NCI-H2029 treated with DMSO at 0.1 percent for 48 hours (cell line): ENCODE results near the gene FER.
A peak's percentile ranks its signal among the peaks of the same experiment; 100 is the strongest.
"Not testable (repeated sequence)": the region's sequence is repeated elsewhere in the genome, so short reads cannot be mapped to it uniquely, and the experiment has no call there.

Experiments
- DNase-seq: peaks from one replicate; lab custom pipeline; 2025; lab: John Stamatoyannopoulos, UW

FER gene

DNA sequence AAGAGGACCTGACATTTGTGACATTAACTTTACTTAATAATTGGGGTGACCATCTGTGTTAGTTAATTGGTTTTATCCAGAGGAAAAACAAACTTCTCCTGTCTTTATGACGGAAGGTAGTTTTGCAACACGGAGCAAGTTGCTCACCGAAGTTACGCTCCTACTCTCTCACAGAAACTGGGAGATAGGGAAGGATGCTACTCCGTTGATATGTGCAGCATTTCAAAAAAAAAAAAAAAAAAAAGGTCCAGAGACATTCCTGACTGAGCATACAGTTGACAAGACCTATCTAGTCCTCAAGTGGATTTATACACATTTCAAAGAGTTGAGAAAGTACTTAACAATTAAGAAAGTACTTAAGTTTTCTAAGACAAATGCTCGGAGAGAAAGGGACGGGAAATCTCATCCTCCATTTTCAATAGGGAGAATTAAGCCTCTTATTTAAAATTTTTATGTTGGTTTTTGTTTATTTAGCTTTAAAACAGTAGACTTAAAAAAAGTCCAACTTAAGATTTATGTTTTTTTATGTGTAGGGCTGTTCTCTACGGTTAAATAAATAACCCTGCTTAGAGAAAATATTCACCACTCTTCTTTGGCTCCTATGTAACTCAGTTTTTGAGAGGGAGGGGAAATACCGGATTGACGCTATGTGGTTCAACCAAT is 455 bp upstream of the FER start:
- no peak for DNase-seq

DNA sequence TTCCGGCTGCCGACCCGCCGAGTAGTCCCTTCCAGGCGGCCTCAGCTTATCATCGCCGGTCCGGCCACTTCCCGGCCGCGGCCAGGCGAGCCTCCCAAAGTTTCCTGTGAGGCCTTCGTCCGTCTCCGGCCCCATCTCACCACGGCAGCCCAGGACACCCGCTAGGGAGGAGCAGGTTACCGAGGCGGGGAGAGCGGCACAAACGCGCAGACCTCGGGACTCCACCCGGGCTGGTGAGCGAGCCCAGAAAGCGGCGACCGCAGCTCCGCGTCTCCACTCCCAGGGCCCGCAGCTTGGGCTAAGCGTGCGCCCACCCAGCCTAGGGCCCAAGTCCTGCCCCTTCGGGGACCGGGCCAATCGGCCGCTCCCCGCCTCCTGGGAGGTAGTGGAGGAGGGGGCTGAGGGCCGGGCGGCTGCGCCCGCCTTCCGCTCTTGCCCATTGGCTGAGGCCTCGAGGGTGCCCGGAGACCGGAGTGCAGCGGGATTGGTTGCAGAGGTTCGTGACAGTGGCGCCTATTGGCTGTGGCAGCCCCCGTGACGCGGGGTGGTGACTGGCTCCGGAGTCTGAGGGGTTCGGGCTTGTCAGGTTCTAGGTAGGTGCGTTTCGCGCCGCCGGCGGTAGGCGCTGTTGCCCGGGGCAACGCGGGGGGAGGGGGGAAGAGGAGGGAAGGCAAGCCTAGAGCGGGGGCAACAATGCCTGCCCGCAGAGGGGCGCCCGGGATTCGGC is 867 bp downstream of the FER start:
- peak; percentile 85 for DNase-seq

DNA sequence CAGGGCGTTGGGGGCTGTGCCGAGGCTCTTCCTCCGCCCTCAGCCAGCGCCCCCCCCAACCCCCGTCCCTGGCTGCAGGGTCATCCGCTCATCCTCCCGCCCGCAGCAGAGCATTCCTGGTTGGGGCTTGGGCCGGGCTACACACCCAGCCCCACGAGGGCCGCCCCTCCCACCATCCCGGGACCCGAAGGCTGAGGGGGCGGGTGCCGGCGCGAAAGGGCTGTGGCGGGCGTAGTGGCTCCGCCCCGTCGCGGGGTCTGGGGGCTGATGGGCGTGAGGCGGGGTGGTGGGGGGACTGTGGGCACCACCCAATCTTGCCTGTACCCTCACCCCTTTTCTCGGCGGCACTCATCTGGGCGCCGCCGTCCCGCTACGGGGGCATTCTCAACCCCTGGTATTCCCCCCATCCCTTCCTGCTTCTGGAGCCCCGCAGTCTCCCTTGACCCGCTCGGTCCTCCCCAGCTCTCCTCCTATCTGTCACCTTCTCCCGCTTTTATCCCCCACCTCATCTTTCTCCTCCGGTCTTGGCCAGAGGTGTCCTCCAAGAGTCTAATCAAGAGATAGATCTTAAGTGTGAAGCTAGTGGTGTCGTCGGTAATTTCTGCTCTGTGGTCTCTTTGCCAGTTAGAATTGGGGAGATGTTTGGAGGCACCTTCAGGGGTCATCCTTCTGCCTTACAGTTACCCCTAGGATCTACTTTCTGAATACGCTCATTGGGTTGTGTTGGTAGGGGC is 1.6 kb downstream of the FER start:
- DNase-seq = no peak

DNA sequence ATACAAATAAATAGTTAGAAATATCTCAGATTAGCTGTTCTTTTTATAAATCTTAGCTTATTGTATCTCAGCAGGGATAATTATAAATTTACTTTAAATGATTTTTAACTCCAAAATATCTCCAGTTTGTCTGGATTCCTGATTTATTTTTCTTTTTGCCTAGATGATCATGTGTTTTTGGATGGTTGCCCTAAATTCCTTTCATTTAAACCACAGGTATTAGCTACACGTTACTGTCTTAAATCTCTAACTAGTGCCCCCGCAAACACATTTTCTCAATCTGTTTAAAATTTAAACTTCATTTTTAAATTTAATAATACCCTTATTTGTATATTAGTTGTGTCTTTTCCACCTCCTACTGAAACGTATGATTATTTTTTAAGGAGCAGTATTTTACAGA is 5.6 kb downstream of the FER start:
- DNase-seq = no peak

DNA sequence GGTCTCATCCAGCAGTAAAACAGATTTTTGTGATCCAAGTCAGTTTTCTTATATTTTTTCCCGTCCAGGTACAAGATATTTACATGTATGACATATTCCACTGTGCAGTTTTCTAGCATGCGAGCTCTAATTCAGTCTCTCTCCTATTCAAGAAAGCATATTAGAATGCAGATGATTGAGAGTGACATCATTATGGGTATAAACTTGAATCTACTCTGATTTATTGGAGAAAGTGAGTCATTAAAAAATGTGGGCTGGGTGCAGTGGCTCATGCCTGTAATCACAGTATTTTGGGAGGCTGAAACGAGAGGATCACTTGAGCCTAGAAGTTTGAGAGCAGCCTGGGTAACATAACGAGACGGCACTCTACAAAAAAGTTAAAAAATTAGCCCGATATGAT is 6.2 kb downstream of the FER start:
- no peak for DNase-seq

DNA sequence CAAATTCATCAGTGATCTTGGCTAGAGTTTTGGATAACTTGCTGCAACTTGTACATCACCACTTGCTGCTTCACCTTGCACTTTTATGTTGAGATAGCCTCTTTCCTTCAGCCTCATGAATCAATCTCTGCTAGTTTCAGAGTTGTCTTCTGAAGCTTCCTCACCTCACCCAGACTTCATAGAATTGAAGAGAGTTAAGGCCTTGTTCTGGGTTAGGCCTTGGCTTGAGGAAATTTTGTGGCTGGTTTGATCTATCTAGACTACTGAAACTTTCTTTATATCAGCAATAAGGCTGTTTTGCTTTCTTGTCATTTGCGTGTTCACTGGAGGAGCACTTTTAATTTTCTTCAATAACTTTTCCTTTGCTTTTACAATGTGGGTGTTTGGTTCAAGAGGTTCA is 12.8 kb downstream of the FER start:
- no peak for DNase-seq

DNA sequence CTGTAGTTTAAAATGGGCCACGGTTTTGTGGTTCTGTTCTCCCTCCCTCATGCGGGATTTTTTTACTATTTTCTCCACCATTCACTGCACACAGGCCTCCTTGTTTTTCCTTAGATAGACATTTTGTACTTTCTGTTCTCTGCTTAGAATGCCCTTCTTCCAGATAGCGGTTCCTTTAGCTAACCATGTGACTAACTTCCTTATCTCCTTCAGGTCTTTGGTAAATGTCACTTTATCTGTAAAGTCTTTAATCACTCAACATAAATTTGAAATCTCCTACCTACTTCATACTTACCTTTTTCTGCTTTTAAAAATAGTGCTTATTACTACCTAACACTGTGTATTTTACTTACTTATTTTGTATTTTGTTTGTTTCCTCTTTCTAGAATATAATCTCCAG is 15.0 kb downstream of the FER start:
- DNase-seq = no peak

DNA sequence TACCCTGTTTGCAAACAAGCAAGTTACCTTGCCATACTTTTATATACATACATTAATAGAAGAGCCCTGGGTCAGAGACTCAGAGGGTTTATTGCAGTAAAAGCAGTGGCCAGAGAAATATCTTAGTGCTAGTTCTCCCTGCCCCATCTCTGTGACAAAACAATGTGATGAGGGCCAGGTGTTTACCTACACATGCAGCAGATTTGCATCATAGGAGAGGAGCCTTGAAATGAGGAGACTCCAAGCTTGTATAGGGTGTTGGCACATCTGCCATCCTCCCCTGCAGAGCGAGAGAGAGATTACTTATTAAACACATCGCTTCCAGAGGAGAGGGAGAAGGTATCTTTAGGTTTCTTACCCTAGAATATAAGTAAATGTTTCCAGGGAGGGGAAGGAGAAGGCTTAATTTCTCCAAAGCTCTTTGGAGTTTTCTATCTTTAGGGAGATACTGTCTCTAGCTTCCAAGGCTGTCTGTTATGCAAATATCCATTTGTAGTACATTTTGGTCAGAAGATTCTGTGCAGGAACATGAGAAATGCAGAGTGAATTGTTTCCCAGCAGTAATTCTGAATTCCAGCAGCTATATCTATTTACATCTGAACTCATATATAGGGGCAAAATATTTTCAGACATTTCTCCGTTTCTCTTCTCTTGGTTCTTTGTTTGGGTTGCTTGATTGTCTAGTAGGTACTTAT is 15.7 kb downstream of the FER start:
- no peak for DNase-seq

DNA sequence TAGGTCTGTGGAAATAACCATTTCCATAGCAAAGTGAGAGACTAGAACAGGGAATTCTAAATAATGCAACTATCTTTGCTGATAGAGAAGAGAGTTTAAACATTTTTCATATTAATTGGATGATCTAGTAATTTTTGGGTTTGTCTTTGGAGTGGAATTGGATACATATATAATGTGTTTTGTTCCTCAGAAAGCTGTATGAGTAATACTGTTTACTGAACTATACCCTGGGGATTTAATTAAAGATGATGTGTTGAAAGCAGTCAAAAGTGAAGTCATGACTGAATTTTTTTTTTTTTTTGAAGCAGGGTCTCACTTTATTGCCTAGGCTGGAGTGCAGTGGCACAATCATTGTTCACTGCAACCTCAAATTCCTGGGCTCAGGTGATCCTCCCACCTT is 17.9 kb downstream of the FER start:
- DNase-seq = no peak

DNA sequence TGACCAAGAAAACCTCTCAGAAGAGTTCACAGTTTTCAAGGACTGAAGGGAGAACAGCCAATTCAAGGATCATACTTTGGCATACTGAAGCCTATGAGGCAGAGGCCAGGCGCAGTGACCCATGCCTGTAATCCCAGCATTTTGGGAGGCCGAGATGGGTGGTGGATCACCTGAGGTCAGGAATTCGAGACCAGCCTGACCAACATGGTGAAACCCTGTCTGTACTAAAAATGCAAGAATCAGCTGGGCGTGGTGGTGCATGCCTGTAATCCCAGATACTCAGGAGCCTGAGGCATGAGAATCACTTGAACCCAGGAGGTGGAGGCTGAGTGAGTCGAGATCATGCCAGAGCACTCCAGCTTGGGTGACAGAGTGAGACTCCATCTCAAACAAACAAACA is 19.2 kb downstream of the FER start:
- not testable (repeated sequence) for DNase-seq

DNA sequence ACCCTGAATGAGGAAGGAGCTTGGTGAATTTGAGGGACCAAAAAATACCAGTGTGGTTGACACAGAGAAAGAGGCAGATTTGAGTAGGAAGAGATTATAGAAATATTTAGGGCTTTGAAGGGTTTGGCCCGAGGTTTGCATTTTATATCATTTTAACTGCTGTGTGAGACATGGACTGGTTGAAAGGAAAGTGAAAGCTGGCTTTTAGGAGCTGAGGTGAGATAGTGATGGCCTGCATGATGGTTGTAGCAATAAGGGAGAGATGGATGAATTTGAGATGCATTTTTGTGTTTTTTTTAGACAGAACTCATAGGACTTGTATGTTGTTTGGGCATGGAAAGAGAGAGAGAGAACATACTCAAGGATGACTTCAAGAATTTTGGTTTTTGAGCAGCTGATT is 21.7 kb downstream of the FER start:
- no peak for DNase-seq

DNA sequence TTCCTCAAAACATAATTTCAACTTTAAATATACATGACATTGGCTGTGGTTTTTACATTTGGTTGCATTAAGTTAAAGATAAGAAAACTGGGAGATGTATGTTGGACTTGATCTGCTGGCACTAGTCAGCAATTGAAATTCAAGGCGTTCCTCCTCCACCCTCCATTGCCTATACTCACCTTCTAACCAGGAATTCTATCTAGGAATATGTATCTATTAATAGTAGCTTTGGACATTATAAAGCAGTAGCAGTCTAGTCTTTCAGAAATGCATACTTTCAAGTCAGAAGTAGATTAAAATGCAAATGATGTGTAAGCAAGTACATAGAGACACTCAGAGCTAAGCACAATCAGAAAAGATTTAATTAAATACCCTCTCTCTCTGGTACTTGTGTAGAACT is 24.9 kb downstream of the FER start:
- no peak for DNase-seq

DNA sequence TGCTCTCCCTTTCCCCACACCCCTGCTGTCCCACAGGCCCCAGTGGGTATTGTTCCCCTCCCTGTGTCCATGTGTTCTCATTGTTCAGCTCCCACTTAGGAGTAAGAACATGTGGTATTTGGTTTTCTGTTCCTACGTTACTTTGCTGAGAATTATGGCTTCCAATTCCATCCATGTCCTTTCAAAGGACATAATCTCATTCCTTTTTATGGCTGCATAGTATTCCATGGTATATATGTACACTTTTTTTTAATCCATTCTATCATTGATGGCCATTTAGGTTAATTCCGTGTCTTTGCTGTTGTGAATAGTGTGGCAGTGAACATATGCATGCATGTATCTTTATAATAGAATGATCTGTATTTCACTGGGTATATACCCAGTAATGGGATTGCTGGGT is 25.6 kb downstream of the FER start:
- DNase-seq = no peak

DNA sequence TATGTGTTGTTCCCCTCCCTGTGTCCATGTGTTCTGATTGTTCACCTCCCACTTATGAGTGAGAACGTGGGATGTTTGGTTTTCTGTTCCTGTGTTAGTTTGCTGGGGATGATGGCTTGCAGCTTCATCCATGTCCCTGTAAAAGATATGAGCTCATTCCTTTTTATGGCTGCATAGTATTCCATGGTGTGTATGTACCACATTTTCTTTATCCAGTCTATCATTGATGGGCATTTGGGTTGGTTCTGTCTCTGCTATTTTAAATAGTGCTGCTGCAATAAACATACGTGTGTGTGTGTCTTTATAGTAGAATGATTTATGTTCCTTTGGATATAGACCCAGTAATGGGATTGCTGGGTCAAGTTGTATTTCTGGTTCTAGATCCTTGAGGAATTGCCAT is 26.4 kb downstream of the FER start:
- not testable (repeated sequence) for DNase-seq

DNA sequence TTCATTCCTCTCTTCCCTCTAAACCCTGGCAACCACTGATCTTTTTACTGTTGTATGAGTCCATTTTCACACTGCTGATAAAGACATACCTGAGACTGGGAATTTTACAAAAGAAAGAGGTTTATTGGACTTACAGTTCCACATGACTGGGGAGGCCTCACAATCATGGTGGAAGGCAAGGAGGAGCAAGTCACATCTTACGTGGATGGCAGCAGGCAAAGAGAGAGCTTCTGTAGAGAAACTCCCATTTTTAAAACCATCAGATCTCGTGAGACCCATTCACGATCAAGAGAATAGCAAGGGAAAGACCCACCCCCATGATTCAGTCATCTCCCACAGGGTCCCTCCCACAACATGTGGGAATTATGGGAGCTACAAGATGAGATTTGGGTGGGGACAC is 29.9 kb downstream of the FER start:
- DNase-seq = not testable (repeated sequence)

DNA sequence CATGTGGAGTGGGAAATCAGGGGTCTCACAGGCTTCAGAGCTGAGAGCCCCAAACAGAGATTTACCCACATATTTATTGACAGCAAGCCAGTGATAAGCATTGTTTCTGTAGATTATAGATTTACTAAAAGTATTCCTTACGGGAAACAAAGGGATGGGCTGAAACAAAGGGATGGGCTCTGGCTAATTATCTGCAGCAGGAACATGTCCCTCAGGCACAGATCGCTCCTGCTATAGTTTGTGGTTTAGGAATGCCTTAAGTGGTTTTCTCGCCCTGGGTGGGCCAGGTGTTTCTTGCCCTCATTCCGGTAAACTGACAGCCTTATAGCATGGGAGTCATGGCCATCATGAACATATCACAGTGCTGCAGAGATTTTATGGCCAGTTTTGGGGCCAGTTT is 36.9 kb downstream of the FER start:
- not testable (repeated sequence) for DNase-seq

DNA sequence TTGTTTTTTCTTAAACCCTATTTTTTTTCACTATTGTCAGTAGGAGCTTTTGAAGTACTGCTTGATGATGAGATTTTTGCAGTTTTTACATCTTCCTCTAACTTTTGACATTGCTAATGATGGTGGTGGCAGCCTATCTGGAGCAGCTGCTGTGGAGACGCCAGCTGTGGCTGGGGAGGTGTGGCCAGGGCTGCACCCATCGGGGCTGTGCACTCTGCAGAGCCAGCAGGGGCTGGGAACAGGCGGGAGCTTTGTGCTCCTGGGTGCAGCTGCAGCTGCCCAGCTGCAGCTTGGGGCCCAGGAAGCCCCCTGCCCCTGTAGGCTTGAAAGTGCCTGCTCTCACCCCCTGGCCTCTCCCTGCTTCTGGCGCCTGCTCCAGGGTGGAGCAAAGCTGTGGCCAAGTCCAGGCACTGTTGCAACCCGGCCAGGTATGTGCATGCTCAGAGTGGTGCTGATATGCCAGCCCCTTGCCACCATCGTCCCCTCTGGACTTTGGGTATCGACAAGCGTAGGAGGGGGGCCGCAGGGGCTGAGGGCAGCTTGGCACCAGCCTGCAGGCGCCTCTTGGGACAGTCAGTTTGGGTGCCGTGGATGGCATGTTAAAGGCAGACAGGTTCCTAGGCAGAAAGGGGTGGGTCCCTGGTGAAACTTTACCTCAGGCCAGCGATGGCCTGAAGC is 39.2 kb downstream of the FER start:
- DNase-seq = no peak

DNA sequence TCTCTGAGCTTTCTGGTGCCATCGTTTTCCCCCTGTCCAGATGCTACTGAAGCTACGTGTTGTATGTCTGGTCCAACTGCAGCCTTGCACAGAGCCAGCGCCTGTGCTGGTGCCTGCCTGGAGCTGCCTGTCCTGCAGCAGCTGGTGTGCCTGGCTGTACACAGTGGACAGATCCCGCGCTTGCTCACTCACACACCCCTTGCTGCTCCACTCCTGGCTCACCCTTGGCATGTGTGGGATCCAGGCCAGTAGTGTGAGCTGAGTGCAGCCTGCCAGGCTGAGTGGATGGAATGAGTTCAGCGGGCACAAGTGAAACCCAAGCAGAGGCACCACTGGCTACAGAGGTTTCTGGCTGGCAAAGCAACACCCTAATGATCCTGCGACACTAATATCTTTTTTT is 40.4 kb downstream of the FER start:
- DNase-seq = no peak

DNA sequence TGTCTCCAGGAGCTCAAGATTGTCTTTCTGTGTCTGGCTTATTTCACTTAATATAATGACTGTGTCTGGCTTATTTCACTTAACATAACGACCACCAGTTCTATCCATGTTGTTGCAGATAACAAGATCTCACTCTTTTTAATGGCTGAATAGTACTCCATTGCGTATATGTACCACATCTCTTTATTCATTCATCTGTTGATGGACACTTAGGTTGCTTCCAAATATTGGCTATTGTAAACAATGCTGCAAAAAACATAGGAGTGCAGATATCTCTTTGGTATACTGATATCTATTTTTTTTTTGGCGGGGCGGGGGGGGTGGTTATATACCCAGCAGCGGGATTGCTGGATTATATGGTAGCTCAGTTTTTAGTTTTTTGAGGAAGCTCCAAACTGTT is 45.5 kb downstream of the FER start:
- no peak for DNase-seq

DNA sequence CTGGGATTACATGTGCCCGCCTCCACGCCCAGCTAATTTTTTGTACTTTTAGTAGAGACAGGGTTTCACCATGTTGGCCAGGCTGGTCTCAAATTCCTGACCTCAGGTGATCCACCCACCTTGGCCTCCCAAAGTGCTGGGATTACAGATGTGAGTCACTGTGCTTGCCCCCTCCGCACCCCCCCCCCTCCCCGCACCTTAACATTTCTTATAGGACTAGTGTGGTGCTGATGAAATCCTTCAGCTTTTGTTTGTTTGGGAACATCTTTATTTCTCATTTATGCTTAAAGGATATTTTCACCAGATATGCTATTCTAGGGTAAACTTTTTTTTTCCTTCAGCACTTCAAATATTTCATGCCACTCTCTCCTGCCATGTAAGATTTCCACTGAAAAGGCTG is 46.7 kb downstream of the FER start:
- DNase-seq = not testable (repeated sequence)

DNA sequence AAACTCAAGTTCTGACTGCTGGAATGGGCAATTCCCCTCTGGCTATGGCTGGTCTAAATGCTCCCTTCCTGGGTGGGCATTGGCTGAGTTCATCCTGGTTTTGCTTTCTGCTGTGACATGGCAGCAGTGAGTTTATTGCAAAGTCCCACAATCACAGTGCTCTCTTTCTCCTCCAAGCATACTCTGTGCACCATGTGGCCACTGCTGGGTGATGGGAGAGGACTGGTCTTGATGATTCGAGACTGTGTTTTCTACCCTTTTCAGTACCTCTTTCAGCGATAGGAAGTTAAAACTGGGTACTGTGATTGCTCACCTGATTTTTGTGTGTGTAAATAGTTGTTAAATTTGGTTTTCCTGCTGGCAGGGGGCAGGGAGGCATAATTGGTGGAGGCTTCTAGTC is 49.7 kb downstream of the FER start:
- no peak for DNase-seq

DNA sequence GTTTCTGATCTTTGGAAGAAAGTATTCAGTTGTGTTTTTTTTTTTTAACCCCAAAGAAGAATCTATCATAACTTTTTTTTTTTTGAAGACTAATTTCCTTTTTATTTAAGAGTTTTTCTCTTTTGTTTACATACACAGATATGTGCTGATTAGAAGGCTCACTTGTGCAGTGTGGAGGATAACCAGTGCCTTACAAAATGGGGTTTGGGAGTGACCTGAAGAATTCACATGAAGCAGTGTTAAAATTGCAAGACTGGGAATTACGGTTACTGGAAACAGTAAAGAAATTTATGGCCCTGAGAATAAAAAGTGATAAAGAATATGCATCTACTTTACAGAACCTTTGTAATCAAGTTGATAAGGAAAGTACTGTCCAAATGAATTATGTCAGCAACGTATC is 50.3 kb downstream of the FER start:
- DNase-seq = no peak
